Measurements from ENCODE around the gene YAE1. TPM values are rescaled to one million over a fixed set of nuclear protein-coding genes. Genes with fewer than 3 reads are reported as not detected.
"Not testable (repeated sequence)": the region's sequence is repeated elsewhere in the genome, so short reads cannot be mapped to it uniquely, and the experiment has no call there.

The YAE1 gene
- total and polyA plus RNA-seq, 2 of the 8 experiments (the other 6 are each of a cell fraction or from before 2014, with no cell fraction given), result 24.1 to 38.0 TPM

DNA sequence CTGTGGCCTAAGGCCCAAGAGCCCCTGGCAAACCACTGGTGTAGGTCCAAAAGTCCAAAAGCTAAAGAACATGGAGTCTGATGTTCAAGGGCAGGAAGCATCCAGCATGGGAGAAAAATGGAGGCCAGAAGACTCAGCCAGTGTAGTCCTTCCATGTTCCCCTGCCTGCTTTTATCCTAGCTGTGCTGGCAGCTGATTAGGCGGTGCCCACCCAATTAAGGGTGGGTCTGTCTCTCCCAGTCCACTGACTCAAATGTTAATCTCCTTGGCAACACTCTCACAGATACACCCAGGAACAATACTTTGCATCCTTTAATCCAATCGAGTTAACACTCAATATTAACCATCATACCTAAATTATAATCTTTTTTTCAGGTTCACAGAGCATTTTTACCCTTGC is 21.4 kb upstream of the YAE1 start:
- not testable (repeated sequence) for H2AFZ ChIP-seq (ENCODE audit: low read length); H3K36me3 ChIP-seq (ENCODE audit: control insufficient read depth in 2 of 4, insufficient read depth in 4 of 4, low read length in 3 of 4); H2BK20ac ChIP-seq (ENCODE audit: low read length); H3K4ac ChIP-seq (replicated peaks; ENCODE audit: insufficient read length, low read depth, low read length); H3K4me3 ChIP-seq (ENCODE audit: extremely low read depth in 1 of 4, insufficient read depth in 2 of 4, low read depth in 3 of 4, low read length in 4 of 4); H2AK5ac ChIP-seq (ENCODE audit: low read depth, low read length); H3K56ac ChIP-seq (replicated peaks; ENCODE audit: insufficient read length, low read depth, low read length); H3K14ac ChIP-seq (ENCODE audit: insufficient read length); H3K23ac ChIP-seq (ENCODE audit: insufficient read length); H3K79me2 ChIP-seq (ENCODE audit: control insufficient read depth in 1 of 2, insufficient read depth in 2 of 2, low read length in 2 of 2); H4K91ac ChIP-seq (replicated peaks; ENCODE audit: insufficient read length, low read length); H2BK120ac ChIP-seq (replicated peaks; ENCODE audit: low read depth, low read length); H3K27ac ChIP-seq (ENCODE audit: low read depth, low read length); H2BK15ac ChIP-seq (ENCODE audit: low read length); DNase-seq (ENCODE audit: low read depth in 1 of 2, low spot score in 2 of 2); H3K4me2 ChIP-seq (ENCODE audit: insufficient read depth in 1 of 2, low read depth in 2 of 2, low read length in 2 of 2); H4K20me1 ChIP-seq (replicated peaks in 1 of 2; ENCODE audit: control insufficient read depth in 1 of 2, insufficient read depth in 2 of 2, low read length in 2 of 2); H3K4me1 ChIP-seq (replicated peaks in 1 of 4; ENCODE audit: control insufficient read depth in 3 of 4, insufficient read depth in 4 of 4, low read length in 3 of 4); H3K27me3 ChIP-seq (replicated peaks in 1 of 4; ENCODE audit: control insufficient read depth in 3 of 4, extremely low read depth in 1 of 4, insufficient read depth in 3 of 4, low read length in 3 of 4); H3K9ac ChIP-seq (replicated peaks in 1 of 4; ENCODE audit: extremely low read depth in 1 of 4, low read depth in 3 of 4, low read length in 3 of 4); H3K9me3 ChIP-seq (ENCODE audit: insufficient read depth in 2 of 2, low read depth in 1 of 2, low read length in 1 of 2); H4K8ac ChIP-seq (ENCODE audit: extremely low read depth, insufficient read depth, low read length); H2BK12ac ChIP-seq (ENCODE audit: low read depth, low read length); H4K5ac ChIP-seq (ENCODE audit: insufficient read length, low read depth, low read length); H3K23me2 ChIP-seq (ENCODE audit: low read depth, low read length); H3K18ac ChIP-seq (ENCODE audit: extremely low read depth, low read length); FAIRE-seq; H3K79me1 ChIP-seq (ENCODE audit: low read depth, low read length); H2BK5ac ChIP-seq (ENCODE audit: low read depth, low read length)
- CTCF ChIA-PET (ENCODE audit: partially characterized antibody), result interaction anchor here (1.1 kb wide), 1 partner anchor 10 kb away, joined by 3 read pairs; no protein-coding TSS in a partner anchor
- POLR2A ChIA-PET (ENCODE audit: partially characterized antibody), result interaction anchor here (0.8 kb wide), 1 partner anchor 20 kb away, joined by 3 read pairs; no protein-coding TSS in a partner anchor
- WGBS, 2 experiments (ENCODE audit: extremely low coverage in 1 of 2, insufficient coverage in 1 of 2, insufficient read length in 1 of 2, insufficient replicate concordance in 2 of 2, low coverage in 1 of 2, low lambda C conversion rate in 2 of 2, missing lambda C conversion rate in 1 of 2), result 94% methylated on average over 2 of the region's 2 CpGs; no CpG with 5 or more reads in 1 of the 2 experiments
